Gastrocnemius medialis (tissue), 4 donors: ENCODE measurements around the gene PIK3C3.

ENCODE experiments used
- CTCF ChIP-seq, 5 experiments: fragments of 450-650 bp in 3 of 5; fragments of 200-600 bp in 2 of 5; sonication (generic) in 2 of 5; IDR thresholded peaks in 4 of 5; conservative IDR thresholded peaks in 1 of 5; 1 replicate in 4 of 5; 2 replicates in 1 of 5; pipeline ENCODE4 v1.5.1; 2016 to 2019; ENCODE audit warnings: antibody characterized with exemption in 5 of 5, mild to moderate bottlenecking in 3 of 5, moderate library complexity in 3 of 5
- POLR2A ChIP-seq, 2 donors: fragments of 450-650 bp; IDR thresholded peaks; one replicate each; pipeline ENCODE4 v1.6.1; 2017; ENCODE audit warnings: antibody characterized with exemption in 2 of 2, mild to moderate bottlenecking in 2 of 2, moderate library complexity in 2 of 2

- no peak for TF ChIP-seq CTCF (IDR thresholded peaks at IDR 0.05 in 4 of 5, conservative IDR thresholded peaks at IDR 0.05 in 1 of 5)
- TF ChIP-seq POLR2A (IDR thresholded peaks at IDR 0.05) = peak; percentile 31 to 49
Measured at GRCh38 chr18:41954827-41955613, at the start of gene PIK3C3.
